GM12891 (cell line): ENCODE data around the gene PITX2.

Experiments
- PAX5 ChIP-seq: IDR thresholded peaks from 2 replicates; pipeline ENCODE4 v1.6.1; 2011; ENCODE audit warnings: low read length, moderate library complexity, mild to moderate bottlenecking; ENCODE audit not compliant: insufficient read depth, severe bottlenecking
- POLR2A ChIP-seq: IDR thresholded peaks from 2 replicates; pipeline ENCODE4 v1.6.1; 2011; ENCODE audit warnings: low read depth, low read length, control low read depth
- POLR2AphosphoS5 ChIP-seq: IDR thresholded peaks from 2 replicates; pipeline ENCODE4 v1.6.1; 2011; ENCODE audit warnings: low read depth, low read length, control low read depth
- SPI1 ChIP-seq: IDR thresholded peaks from 2 replicates; pipeline ENCODE4 v1.6.1; 2011; ENCODE audit warnings: low read depth, low read length, control low read depth
- TAF1 ChIP-seq: IDR thresholded peaks from 2 replicates; pipeline ENCODE4 v1.6.1; 2011; ENCODE audit warnings: low read depth, low read length, control low read depth

DNA sequence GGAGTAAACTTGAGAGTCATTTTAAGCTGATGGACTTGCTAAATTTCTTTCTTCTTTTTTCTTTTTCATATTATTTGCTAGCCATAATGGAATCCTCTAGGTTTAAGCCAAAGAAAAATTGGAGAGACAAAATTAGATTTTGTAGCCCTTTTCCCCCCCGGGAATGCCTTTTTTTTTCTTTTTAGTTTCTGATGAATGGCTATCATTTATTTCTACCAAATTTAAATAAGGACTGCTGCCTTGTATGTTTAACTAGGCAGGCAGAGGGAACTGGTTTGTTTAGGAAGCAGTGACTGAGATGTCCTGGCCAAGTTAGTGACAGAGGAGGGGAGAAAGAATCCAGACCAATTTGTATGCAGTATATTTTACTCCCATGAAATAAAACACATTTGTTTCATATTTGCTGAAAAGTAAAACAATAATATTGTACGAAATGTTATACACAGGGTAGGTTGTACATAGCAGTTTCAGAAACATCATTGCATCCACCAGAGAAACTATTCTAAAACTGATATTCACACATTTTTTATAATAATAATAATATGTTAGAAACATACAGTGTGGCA lies 5.7 kb downstream of the PITX2 start:
- no peak for TF ChIP-seq POLR2A
- no peak for TF ChIP-seq POLR2AphosphoS5
- no peak for TF ChIP-seq TAF1
- TF ChIP-seq PAX5: no peak
- no peak for TF ChIP-seq SPI1
